Upper lobe of left lung (tissue), 4 donors: ENCODE data around the gene GLS.
"Not testable (repeated sequence)": the region's sequence is repeated elsewhere in the genome, so short reads cannot be mapped to it uniquely, and the experiment has no call there.

ENCODE experiments used
- POLR2A ChIP-seq, 4 donors: fragments of 450-650 bp; IDR thresholded peaks; one replicate each; pipeline ENCODE4 v1.5.1; 2016 to 2017; ENCODE audit warnings: antibody characterized with exemption in 4 of 4, mild to moderate bottlenecking in 2 of 4
- POLR2AphosphoS5 ChIP-seq, 2 donors: sonication (generic); formaldehyde crosslinking; IDR thresholded peaks; one replicate each; pipeline ENCODE4 v1.5.1; 2017; ENCODE audit warnings: antibody characterized with exemption in 2 of 2
- TF ChIP-seq, protein P1 (sequence below), 6 experiments: fragments of 450-650 bp in 4 of 6; fragments of 200-600 bp in 2 of 6; sonication (generic) in 2 of 6; IDR thresholded peaks; one replicate each; pipeline ENCODE4 v1.5.1; 2016 to 2019; ENCODE audit warnings: antibody characterized with exemption in 6 of 6

DNA sequence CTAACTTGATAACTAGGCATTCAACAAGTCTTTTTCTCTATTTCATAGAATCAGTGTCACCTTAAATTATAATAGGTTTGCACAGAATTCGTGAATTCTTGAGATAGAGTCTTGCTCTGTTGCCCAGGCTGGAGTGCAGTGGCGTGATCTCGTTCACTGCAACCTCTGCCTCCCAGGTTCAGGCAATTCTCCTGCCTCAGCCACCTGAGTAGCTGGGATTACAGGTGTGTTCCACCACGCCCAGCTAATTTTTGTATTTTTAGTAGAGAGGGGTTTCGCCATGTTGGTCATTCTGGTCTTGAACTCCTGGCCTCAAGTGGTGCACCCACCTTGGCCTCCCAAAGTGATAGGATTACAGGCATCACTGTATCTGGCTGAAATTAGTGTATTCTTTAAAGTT is 80.5 kb downstream of the GLS start:
- TF ChIP-seq POLR2AphosphoS5, POLR2A (IDR thresholded peaks at IDR 0.05): not testable (repeated sequence)
- TF ChIP-seq, protein P1, sequence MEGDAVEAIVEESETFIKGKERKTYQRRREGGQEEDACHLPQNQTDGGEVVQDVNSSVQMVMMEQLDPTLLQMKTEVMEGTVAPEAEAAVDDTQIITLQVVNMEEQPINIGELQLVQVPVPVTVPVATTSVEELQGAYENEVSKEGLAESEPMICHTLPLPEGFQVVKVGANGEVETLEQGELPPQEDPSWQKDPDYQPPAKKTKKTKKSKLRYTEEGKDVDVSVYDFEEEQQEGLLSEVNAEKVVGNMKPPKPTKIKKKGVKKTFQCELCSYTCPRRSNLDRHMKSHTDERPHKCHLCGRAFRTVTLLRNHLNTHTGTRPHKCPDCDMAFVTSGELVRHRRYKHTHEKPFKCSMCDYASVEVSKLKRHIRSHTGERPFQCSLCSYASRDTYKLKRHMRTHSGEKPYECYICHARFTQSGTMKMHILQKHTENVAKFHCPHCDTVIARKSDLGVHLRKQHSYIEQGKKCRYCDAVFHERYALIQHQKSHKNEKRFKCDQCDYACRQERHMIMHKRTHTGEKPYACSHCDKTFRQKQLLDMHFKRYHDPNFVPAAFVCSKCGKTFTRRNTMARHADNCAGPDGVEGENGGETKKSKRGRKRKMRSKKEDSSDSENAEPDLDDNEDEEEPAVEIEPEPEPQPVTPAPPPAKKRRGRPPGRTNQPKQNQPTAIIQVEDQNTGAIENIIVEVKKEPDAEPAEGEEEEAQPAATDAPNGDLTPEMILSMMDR (IDR thresholded peaks at IDR 0.05), result not testable (repeated sequence)
